ENCODE data around the gene VEZF1.

Gene VEZF1, protein sequence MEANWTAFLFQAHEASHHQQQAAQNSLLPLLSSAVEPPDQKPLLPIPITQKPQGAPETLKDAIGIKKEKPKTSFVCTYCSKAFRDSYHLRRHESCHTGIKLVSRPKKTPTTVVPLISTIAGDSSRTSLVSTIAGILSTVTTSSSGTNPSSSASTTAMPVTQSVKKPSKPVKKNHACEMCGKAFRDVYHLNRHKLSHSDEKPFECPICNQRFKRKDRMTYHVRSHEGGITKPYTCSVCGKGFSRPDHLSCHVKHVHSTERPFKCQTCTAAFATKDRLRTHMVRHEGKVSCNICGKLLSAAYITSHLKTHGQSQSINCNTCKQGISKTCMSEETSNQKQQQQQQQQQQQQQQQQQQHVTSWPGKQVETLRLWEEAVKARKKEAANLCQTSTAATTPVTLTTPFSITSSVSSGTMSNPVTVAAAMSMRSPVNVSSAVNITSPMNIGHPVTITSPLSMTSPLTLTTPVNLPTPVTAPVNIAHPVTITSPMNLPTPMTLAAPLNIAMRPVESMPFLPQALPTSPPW

GRCh38 chr17:57987581-57988300 is at the start of gene VEZF1:
VEZF1 (minus strand) TSS chr17:57988254; CDS start chr17:57988111, 143 bp downstream.
- peak; percentile 89 for DNase-seq (ENCODE audit: low spot score)

- DNase-seq (ENCODE audit: low spot score): no peak
Observed at GRCh38 chr17:58032691-58033415, 44.8 kb upstream of the VEZF1 start.

GRCh38 chr17:58028578-58028977 is 40.5 kb upstream of the VEZF1 start:
- DNase-seq (ENCODE audit: low spot score): no peak

- DNase-seq (ENCODE audit: low spot score): no peak
Observed at GRCh38 chr17:58020401-58020800, 32.3 kb upstream of the VEZF1 start.

DNA sequence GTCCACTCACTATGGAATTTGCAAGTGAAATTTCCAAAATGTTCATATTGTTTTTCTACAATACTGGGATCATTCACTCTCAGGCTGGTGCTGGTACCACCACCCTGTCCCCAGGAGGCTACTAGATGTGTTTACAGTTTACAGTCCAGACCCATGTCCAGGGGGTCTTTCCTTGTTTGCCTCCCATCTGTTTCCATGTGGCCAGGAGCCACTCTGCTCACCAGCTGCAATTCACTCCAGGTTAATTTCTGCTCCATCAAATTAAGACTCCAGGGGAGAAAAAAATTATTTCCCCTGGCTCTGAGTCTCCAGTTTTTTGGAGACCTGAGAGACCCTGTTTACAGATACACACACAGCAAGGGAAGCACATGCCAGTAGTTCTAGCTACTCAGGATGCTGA is 31.5 kb upstream of the VEZF1 start:
- DNase-seq (ENCODE audit: low spot score): no peak

GRCh38 chr17:58019039-58019438 is 31.0 kb upstream of the VEZF1 start:
- no peak for DNase-seq (ENCODE audit: low spot score)

- DNase-seq (ENCODE audit: low spot score): no peak
Observed at GRCh38 chr17:58010067-58010799, 22.2 kb upstream of the VEZF1 start.

DNA sequence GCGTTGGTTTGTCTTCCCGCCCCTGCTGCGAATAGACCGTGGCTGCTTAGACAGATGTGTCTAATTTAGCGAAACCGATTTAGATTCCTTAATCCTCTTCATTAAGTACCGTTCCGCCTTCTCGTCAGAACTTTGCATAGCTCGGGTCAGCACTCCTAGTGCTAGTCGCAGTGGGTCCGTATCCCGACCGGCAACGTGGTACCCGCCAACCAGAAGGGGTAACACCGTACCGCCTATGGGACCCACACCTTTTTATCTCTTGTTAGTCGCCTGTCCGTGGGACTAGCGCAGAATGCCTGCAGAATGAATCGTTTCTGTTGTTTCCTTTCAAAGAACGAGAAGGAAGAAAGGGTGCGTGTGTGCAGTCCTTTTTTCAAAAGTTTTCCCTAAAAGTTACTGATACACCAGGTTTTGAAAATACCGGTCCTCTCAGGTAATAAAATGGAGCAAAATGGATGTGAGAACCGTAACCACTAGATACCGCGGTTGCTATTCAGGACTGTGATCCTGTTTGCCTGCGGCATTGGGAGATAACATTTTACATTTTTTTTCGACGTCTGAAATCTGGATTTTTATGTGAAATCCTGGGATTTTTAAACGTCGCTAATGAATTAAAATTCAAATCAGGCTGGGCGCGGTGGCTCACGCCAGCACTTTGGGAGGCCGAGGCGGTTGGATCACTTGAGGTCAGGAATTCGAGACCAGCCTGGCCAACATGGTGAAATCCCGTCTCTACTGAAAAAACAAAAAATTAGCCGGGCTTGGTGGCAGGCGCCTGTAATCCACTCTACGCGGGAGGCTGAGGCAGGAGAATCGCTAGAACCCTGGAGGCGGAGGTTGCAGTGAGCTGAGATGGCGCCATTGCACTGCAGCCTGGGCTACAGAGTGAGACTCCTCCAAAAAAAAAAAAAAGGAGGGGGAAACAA is 20.0 kb upstream of the VEZF1 start:
- no peak for DNase-seq (ENCODE audit: low spot score)

DNA sequence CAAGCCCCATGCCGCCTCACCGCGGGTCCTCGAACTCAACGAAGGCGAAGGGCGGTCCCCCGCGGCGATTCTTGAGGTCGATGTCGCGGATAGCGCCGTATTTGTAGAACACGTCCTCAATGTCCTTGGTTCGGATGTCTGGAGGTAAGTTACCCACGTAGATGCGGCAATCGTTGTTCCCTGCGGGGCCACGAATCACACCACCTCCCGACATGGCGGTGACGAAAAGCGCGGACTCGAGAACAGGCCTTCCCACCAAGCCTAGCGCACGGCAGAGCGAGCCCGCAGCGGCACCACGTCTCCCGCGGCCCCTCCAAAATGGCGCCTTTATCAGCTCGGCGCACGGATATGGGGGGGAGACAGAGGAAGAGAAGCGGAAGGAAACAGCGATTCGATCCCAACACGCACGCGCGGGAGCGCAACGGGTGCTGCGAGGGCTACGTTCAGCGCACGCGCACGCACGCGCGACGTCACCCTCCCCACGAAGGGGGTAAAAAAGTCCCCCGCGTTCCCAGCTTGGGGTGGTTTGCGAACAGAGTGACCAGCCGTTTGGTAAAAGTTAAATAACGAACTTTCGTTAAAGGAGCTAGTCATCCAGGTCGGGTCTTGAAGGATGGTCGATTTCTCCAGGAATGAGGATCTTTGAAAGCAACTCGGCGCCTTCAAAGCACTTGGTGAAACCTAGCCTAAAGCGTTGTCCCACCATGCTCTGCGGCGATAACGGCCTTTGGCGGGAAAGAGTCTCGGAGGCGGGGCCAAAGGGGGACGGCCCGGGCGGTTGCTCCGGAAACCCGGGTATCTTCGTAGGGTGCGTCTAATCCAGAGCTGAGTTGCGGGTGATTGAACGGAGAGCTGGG is 19.1 kb upstream of the VEZF1 start, which contains the start of gene SRSF1:
TSS of gene SRSF1 (minus strand) at position 323 of the 857 bp plus-strand sequence. CDS start at position 214, 109 bp downstream.
- DNase-seq (ENCODE audit: low spot score): peak; percentile 99

GRCh38 chr17:58006560-58006923 is 18.5 kb upstream of the VEZF1 start:
- DNase-seq (ENCODE audit: low spot score): peak; percentile 82

DNA sequence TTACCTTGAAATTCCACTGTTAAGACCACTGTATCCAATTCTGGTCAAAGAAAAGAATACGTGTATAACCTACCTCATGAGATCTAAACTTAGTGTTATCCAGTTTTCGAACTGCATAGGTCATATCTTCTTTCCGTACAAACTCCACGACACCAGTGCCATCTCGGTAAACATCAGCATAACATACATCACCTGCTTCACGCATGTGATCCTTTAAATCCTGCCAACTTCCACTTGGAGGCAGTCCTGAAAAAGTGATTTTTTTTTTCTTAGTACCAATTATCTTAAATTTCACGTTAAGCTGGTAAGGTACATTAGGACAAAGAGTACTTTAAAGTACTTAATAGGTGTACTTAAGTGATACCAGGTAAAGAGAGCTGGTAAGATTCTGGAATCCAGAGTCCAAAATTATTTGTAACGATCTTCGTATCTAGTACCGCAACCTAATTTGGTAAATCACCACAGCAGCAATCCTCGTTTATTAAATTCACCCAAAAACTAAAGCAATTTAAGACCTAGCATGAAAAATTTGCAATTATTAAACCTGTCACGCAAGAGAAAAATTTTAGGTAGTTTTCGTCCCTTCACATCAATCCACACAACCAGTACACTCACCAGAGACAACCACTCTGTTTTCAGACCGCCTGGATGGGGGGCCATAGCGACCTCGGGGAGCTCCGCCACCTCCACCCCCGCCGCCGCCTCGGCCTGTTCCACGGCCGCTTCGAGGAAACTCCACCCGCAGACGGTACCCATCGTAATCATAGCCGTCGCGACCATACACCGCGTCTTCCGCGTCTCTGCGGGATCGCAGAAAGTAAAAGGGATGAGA is 17.9 kb upstream of the VEZF1 start:
- no peak for DNase-seq (ENCODE audit: low spot score)

GRCh38 chr17:58005031-58005727 is 17.1 kb upstream of the VEZF1 start:
- DNase-seq (ENCODE audit: low spot score): peak; percentile 15

- DNase-seq (ENCODE audit: low spot score): no peak
Observed at GRCh38 chr17:58004060-58004459, 16.0 kb upstream of the VEZF1 start.

DNA sequence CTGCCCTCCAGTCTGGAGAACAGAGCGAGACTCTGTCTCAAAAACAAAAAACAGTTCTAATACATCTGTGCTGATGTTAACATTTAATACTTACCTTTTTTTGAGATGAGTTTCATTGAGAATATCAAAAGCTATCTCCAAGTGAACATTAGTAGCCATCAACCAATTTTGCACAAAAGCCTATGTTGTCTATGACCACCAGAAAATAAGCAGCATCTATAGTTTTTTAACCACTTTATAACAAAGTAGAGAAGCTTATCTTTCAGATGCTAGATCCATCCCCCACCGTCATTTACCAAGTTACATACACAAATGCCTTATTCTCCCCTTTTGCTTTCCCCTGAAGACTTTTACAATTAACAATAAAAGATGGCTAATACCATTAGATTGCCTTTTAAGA is 14.9 kb upstream of the VEZF1 start:
- no peak for DNase-seq (ENCODE audit: low spot score)

DNA sequence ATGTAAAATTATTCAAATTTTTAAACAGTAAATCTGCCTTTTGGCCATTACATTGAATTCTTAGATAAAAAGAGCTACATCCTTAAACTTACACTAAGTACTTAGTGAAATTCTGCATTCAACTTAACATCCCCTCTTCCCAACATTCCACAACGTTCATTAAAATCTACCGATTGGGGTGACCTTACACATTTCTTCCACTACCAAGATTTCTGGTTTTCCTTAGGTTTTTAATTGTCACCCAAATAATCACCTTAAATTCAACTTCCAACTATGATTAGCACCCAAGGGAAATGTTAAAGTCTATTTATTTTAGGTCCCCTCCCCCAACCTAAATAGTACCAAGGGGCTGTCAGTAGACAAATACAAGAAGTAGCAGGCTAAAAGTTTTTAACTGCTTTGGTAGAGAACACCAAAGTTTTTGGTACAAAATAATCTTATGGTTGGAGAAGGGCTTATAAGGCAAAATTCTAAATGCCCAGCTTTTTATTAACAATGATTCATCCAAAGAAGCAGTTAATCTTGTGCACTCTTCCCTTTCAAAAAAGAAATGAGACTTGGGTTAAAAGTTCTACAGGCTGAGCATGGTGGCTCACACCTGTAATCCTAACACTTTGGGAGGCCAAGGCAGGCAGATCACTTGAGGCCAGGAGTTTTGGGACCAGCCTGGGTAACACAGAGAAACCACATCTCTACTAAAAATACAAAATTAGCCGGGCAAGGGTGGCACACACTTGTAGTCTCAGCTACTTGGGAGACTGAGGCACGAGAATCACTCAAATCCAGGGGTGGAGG is 14.3 kb upstream of the VEZF1 start:
- DNase-seq (ENCODE audit: low spot score): no peak

- no peak for DNase-seq (ENCODE audit: low spot score)
Observed at GRCh38 chr17:58001461-58002124, 13.5 kb upstream of the VEZF1 start.
